Spleen (tissue), 11 donors: Measurements from ENCODE around the gene SUSD3. TPM values are rescaled to one million over a fixed set of nuclear protein-coding genes. Genes with fewer than 3 reads are reported as not detected.

ENCODE experiments used
- DNase-seq: peaks from one replicate; pipeline ENCODE4 v3.0.0-alpha.2; 2020
- H3K27ac ChIP-seq, 8 donors: fragments of 200-600 bp; sonication (generic) in 7 of 8; 1 replicate in 4 of 8; 2 replicates in 4 of 8; pipeline versions ENCODE4 v1.5.0 to v1.8.0; 2016 to 2021; ENCODE audit warnings: inconsistent platforms in 4 of 8, mild to moderate bottlenecking in 4 of 8, moderate library complexity in 1 of 8
- H3K27me3 ChIP-seq, 7 donors: fragments of 200-600 bp; sonication (generic) in 6 of 7; replicated peaks in 1 of 7; 1 replicate in 4 of 7; 2 replicates in 3 of 7; pipeline versions ENCODE4 v1.5.0 to v1.8.0; 2016 to 2021; ENCODE audit warnings: inconsistent platforms in 3 of 7, mild to moderate bottlenecking in 1 of 7
- H3K36me3 ChIP-seq, 6 donors: fragments of 200-600 bp; sonication (generic) in 5 of 6; 1 replicate in 4 of 6; 2 replicates in 2 of 6; pipeline versions ENCODE4 v1.5.0 to v1.8.0; 2016 to 2021; ENCODE audit warnings: inconsistent platforms in 2 of 6
- H3K4me1 ChIP-seq, 6 donors: fragments of 200-600 bp; sonication (generic) in 5 of 6; 1 replicate in 3 of 6; 2 replicates in 3 of 6; pipeline versions ENCODE4 v1.5.0 to v1.8.0; 2016 to 2021; ENCODE audit warnings: inconsistent platforms in 3 of 6
- H3K4me3 ChIP-seq, 8 donors: fragments of 200-600 bp; sonication (generic) in 7 of 8; 1 replicate in 4 of 8; 2 replicates in 4 of 8; pipeline versions ENCODE4 v1.5.0 to v1.8.0; 2016 to 2021; ENCODE audit warnings: inconsistent platforms in 4 of 8, mild to moderate bottlenecking in 4 of 8, moderate library complexity in 2 of 8
- H3K9me3 ChIP-seq, 8 donors: fragments of 200-600 bp; sonication (generic) in 7 of 8; 1 replicate in 4 of 8; 2 replicates in 4 of 8; pipeline versions ENCODE4 v1.5.0 to v1.8.0; 2016 to 2021; ENCODE audit warnings: inconsistent platforms in 4 of 8
- POLR2A ChIP-seq, 3 donors: fragments of 450-650 bp; IDR thresholded peaks; one replicate each; pipeline ENCODE4 v1.5.1; 2017; ENCODE audit warnings: antibody characterized with exemption in 3 of 3, mild to moderate bottlenecking in 1 of 3
- POLR2AphosphoS5 ChIP-seq, 3 donors: sonication (generic); formaldehyde crosslinking; IDR thresholded peaks; one replicate each; pipeline ENCODE4 v1.5.1; 2017; ENCODE audit warnings: antibody characterized with exemption in 3 of 3
- WGBS, 5 donors: extraction: QIAGEN DNeasy Blood & Tissue Kit in 3 of 5; methylation state at CpG; one replicate each; pipeline versions ENCODE4 v1.1.5 to v1.1.7; 2013 to 2018; 5-methylcytosine and 5-hydroxymethylcytosine counted together
- intact Hi-C: fragments of 100-400 bp; cut with DNase I; formaldehyde crosslinking; loops from one replicate; pipeline ENCODE4 v1.15.0; 2023; ENCODE audit warnings: low total_unique reads
- polyA plus RNA-seq, 3 donors: library from polyadenylated mRNA; stranded (reverse); fragments of 200-250 nt; gene quantifications; one replicate each; pipeline ENCODE4 v1.2.1, GENCODE V29; 2013
- total RNA-seq, 7 donors: library from RNA; depleted of rRNA in 3 of 7; stranded (reverse); fragments of >200 nt in 3 of 7; fragmentation: NEBNext Ultra II Directional in 4 of 7; extraction: Animal tissue kit (Norgen Biotek cat#: 25700) in 4 of 7; gene quantifications; one replicate each; pipeline versions ENCODE4 v1.1.0 to v1.2.1, GENCODE V29; 2016 to 2021
- TF ChIP-seq, protein P1 (sequence below), 11 experiments: fragments of 200-600 bp in 7 of 11; fragments of 450-650 bp in 4 of 11; sonication (generic) in 4 of 11; IDR thresholded peaks in 8 of 11; conservative IDR thresholded peaks in 3 of 11; 1 replicate in 7 of 11; 2 replicates in 4 of 11; pipeline versions ENCODE4 v1.4.0 to v1.8.0; 2016 to 2021; ENCODE audit warnings: antibody characterized with exemption in 11 of 11, inconsistent platforms in 4 of 11, mild to moderate bottlenecking in 1 of 11
- donor health status: healthy with polysubstance abuse.
- donor health status: DM: no; HTN: no; CAD: no; lungs with moderate emphysema.
- donor health status: DM: no; HTN: no; CAD: no.
- donor health status: Bipolar disorder and iron deficiency.
- donor health status: healthy.
- donor health status: DM: no; HTN: no; CAD: no.
- donor health status: DM: yes; HTN: yes; CAD: no.

SUSD3 gene
- total and polyA plus RNA-seq, 10 donors = 27.6 to 68.8 (median 48.3) TPM

DNA sequence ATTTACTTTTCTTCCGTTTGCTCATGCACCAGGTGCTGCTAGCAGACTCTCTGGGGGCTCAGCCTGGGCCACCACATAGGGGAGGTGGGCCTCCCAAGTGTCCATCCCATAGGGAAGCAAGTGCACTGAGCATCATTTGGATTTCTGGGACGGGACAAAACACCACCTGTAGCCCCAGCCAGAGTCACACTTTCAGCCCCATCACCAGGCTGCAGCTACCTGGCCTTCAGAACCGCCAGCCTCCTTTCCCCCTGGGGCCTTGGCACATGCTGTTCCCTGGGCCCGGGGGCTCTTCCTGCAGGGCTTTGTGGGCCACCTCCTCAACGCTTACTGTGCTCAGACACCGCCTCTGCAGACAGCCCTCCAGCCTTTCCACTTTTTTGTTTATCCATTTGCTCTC, 19.6 kb upstream of the SUSD3 start:
- intact Hi-C loops = no loop called here
- DNase-seq = no peak
- H3K36me3 ChIP-seq = peaks cover 0 to 35% (median 25%) of the 10 kb centered on the region in 6 donors
- no peaks in the 10 kb centered on the region for H3K9me3 ChIP-seq
- H3K27me3 ChIP-seq = no peaks in the 10 kb centered on the region
- H3K4me1 ChIP-seq = peaks cover 0 to 92% (median 32%) of the 10 kb centered on the region in 6 donors
- WGBS, 5 donors = 83 to 87% (median 86%) methylated on average over 5 to 6 of the region's 6 CpGs
- TF ChIP-seq, protein P1, sequence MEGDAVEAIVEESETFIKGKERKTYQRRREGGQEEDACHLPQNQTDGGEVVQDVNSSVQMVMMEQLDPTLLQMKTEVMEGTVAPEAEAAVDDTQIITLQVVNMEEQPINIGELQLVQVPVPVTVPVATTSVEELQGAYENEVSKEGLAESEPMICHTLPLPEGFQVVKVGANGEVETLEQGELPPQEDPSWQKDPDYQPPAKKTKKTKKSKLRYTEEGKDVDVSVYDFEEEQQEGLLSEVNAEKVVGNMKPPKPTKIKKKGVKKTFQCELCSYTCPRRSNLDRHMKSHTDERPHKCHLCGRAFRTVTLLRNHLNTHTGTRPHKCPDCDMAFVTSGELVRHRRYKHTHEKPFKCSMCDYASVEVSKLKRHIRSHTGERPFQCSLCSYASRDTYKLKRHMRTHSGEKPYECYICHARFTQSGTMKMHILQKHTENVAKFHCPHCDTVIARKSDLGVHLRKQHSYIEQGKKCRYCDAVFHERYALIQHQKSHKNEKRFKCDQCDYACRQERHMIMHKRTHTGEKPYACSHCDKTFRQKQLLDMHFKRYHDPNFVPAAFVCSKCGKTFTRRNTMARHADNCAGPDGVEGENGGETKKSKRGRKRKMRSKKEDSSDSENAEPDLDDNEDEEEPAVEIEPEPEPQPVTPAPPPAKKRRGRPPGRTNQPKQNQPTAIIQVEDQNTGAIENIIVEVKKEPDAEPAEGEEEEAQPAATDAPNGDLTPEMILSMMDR (IDR thresholded peaks at IDR 0.05 in 8 of 11, conservative IDR thresholded peaks at IDR 0.05 in 3 of 11) = no peak
- TF ChIP-seq POLR2AphosphoS5 (IDR thresholded peaks at IDR 0.05) (peak in 1 of 3 donors; percentile 33), POLR2A (IDR thresholded peaks at IDR 0.05) (no peak)
- no peak overlapping the region for H3K4me3 ChIP-seq
- H3K27ac ChIP-seq = peak overlapping the region in 2 of 8 donors; percentile 14 to 76

GRCh38 chr9:93039456-93039855, 19.0 kb upstream of the SUSD3 start:
- H3K4me3 ChIP-seq = no peak overlapping the region
- intact Hi-C loops = no loop called here
- no peaks in the 10 kb centered on the region for H3K9me3 ChIP-seq
- H3K4me1 ChIP-seq = peaks cover 0 to 92% (median 34%) of the 10 kb centered on the region in 6 donors
- WGBS, 5 donors = 85 to 97% (median 89%) methylated on average over 5 to 6 of the region's 6 CpGs
- TF ChIP-seq POLR2A (IDR thresholded peaks at IDR 0.05) (no peak), POLR2AphosphoS5 (IDR thresholded peaks at IDR 0.05) (no peak)
- TF ChIP-seq, protein P1 (IDR thresholded peaks at IDR 0.05 in 8 of 11, conservative IDR thresholded peaks at IDR 0.05 in 3 of 11) = no peak
- H3K27ac ChIP-seq = peak overlapping the region in 1 of 8 donors; percentile 14
- no peak for DNase-seq
- H3K27me3 ChIP-seq = no peaks in the 10 kb centered on the region
- peaks cover 0 to 30% (median 21%) of the 10 kb centered on the region in 6 donors for H3K36me3 ChIP-seq

DNA sequence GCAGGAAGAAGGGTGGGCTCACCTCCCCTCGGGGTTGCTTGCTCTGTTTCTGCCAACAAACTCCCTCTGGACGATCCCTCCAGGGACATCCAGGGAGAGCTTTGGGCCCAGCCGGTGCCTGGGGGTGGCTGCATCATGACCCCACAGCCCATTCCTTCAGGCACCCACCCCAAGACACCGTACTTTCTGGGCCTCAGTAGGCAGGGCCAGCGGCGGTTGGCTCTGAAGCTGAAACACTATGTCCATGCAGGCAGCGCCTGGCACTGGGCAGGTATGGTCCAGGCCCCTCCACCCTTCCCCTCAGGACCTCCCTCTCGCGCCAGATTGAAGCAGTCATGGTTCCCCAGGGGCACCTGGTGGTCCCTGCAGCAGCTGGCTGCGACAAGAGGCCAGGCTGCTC, 18.5 kb upstream of the SUSD3 start:
- DNase-seq = no peak
- peaks cover 0 to 92% (median 34%) of the 10 kb centered on the region in 6 donors for H3K4me1 ChIP-seq
- no peaks in the 10 kb centered on the region for H3K9me3 ChIP-seq
- peaks cover 0 to 25% (median 15%) of the 10 kb centered on the region in 6 donors for H3K36me3 ChIP-seq
- no peaks in the 10 kb centered on the region for H3K27me3 ChIP-seq
- no peak overlapping the region for H3K4me3 ChIP-seq
- intact Hi-C loops = no loop called here
- TF ChIP-seq POLR2A (IDR thresholded peaks at IDR 0.05) (no peak), POLR2AphosphoS5 (IDR thresholded peaks at IDR 0.05) (peak; percentile 15 to 68 (median 27))
- no peak overlapping the region for H3K27ac ChIP-seq
- WGBS, 5 donors = 73 to 92% (median 85%) methylated on average over 5 to 10 of the region's 10 CpGs

DNA sequence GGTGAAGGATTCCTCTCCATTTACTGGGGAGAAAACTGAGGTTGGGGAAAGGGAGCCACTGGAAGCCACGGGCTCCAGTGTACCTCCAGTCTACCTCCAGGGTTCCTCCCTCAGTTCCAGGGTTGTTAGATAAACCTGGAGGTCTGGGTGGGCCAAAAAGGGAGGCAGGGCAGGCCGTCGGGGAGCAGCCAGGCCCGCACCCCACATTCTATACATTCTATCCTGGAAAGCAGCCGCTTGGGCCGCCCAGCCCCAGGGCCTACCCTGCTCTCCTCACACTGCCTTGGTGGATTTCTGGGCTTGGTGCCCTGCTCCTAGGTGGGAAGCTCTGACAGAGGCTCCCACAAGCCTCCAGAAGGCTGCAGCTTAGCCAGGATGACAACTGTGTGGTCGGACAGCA, 18.1 kb upstream of the SUSD3 start:
- Histone ChIP-seq H3K4me1 (peaks cover 0 to 92% (median 33%) of the 10 kb centered on the region in 6 donors), H3K36me3 (peaks cover 0 to 21% (median 11%) of the 10 kb centered on the region in 6 donors), H3K4me3 (no peak overlapping the region), H3K27ac (peak overlapping the region in 1 of 8 donors; percentile 36), H3K9me3 (no peaks in the 10 kb centered on the region), H3K27me3 (no peaks in the 10 kb centered on the region)
- WGBS, 5 donors = 79 to 96% (median 94%) methylated on average over 7 of the region's 7 CpGs
- TF ChIP-seq POLR2AphosphoS5 (IDR thresholded peaks at IDR 0.05) (peak in 1 of 3 donors; percentile 51), POLR2A (IDR thresholded peaks at IDR 0.05) (no peak)
- intact Hi-C loops = no loop called here
- no peak for DNase-seq

- intact Hi-C loops = no loop called here
- Histone ChIP-seq H3K27ac (peak overlapping the region in 3 of 8 donors; percentile 11 to 40 (median 36)), H3K36me3 (peaks cover 0 to 12% (median 3%) of the 10 kb centered on the region in 6 donors), H3K9me3 (no peaks in the 10 kb centered on the region), H3K27me3 (no peaks in the 10 kb centered on the region), H3K4me1 (peaks cover 0 to 91% (median 29%) of the 10 kb centered on the region in 6 donors), H3K4me3 (no peak overlapping the region)
- WGBS, 5 donors = 81 to 88% (median 85%) methylated on average over 5 to 6 of the region's 6 CpGs
- DNase-seq = no peak
- no peak for TF ChIP-seq POLR2AphosphoS5 (IDR thresholded peaks at IDR 0.05)
These were observed 17.2 kb upstream of the SUSD3 start for GRCh38 chr9:93041108-93041802.
